Neural crest cell (in vitro differentiated cells): Measurements from ENCODE around the gene SLC6A7. TPM values are rescaled to one million over a fixed set of nuclear protein-coding genes. Genes with fewer than 3 reads are reported as not detected.

Source experiments
- DNase-seq: peaks from one replicate; pipeline ENCODE4 v3.0.0; 2021; ENCODE audit warnings: low read depth, mixed read lengths, low spot score
- H3K27ac Mint-ChIP-seq: one replicate; pipeline ENCODE4 v1.8.0; 2021; ENCODE audit warnings: mild to moderate bottlenecking, mixed read lengths; ENCODE audit not compliant: unreplicated experiment
- H3K27me3 Mint-ChIP-seq: 2 replicates; pipeline ENCODE4 v1.8.0; 2021; ENCODE audit warnings: low read depth, mild to moderate bottlenecking, mixed read lengths
- H3K36me3 Mint-ChIP-seq: 2 replicates; pipeline ENCODE4 v1.8.0; 2021; ENCODE audit warnings: low read depth, mild to moderate bottlenecking, mixed read lengths
- H3K4me1 Mint-ChIP-seq: 2 replicates; pipeline ENCODE4 v1.8.0; 2021; ENCODE audit warnings: mixed read lengths
- H3K4me3 Mint-ChIP-seq: one replicate; pipeline ENCODE4 v1.8.0; 2021; ENCODE audit warnings: mild to moderate bottlenecking, mixed read lengths
- H3K9me3 Mint-ChIP-seq: 2 replicates; pipeline ENCODE4 v1.8.0; 2021; ENCODE audit warnings: mixed read lengths
- CTCF ChIP-seq: fragments of 200-600 bp; sonication (generic); conservative IDR thresholded peaks from 2 replicates; pipeline ENCODE4 v1.5.0; 2021; ENCODE audit warnings: antibody characterized with exemption, mild to moderate bottlenecking
- total RNA-seq: library from RNA; stranded (reverse); gene quantifications from 2 replicates; pipeline ENCODE4 v1.2.1, GENCODE V29; 2021

The SLC6A7 gene
- total RNA-seq, 1 donor from 2014 or later: not detected

DNA sequence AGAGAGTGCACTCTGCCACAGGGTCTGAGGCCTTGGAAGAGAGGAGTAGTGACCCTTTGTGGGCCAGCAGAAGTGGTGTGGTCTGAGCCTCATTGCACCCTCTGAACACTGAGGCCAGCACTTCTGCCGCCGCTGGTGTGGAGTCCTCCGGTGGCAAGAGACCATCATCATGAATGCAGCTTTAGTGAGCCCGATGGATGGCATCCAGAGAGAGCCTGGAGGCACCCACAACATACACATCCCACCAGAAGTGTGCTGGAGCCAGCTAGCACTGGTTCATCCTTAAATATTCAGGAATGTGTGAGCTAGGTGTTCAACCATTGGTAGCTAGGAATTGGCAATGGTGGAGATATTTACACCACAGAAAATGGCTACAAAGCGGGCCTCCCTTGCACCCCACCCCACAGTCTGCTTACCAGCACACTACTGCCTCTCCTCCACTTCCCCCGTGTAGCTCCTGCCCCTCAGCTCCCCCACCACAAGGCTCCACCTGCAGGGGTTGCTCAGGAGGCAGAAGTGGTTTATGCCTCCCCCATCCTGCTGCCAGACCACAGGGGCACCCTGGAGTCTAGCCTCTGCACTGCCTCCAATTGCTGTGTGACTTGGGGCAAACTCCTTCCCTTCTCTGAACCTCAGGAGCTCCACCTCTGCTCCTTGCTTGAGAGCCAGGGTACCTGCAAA lies 16.4 kb downstream of the SLC6A7 start:
- no peak for TF ChIP-seq CTCF
- Mint-ChIP-seq H3K4me3 (no peak overlapping the region), H3K27ac (no peak overlapping the region), H3K36me3 (no peaks in the 10 kb centered on the region), H3K9me3 (no peaks in the 10 kb centered on the region), H3K4me1 (peaks cover 5% of the 10 kb centered on the region), H3K27me3 (no peaks in the 10 kb centered on the region)
- DNase-seq: no peak

GRCh38 chr5:150206779-150207115 lies 16.9 kb downstream of the SLC6A7 start:
- DNase-seq: no peak
- Mint-ChIP-seq H3K27ac (no peak overlapping the region), H3K27me3 (no peaks in the 10 kb centered on the region), H3K4me1 (peaks cover 6% of the 10 kb centered on the region), H3K36me3 (no peaks in the 10 kb centered on the region), H3K4me3 (no peak overlapping the region), H3K9me3 (no peaks in the 10 kb centered on the region)
- no peak for TF ChIP-seq CTCF

GRCh38 chr5:150208187-150209098 lies 18.6 kb downstream of the SLC6A7 start:
- DNase-seq: no peak
- Mint-ChIP-seq H3K27me3 (no peaks in the 10 kb centered on the region), H3K27ac (no peak overlapping the region), H3K4me1 (peaks cover 6% of the 10 kb centered on the region), H3K9me3 (no peaks in the 10 kb centered on the region), H3K4me3 (no peak overlapping the region), H3K36me3 (no peaks in the 10 kb centered on the region)
- TF ChIP-seq CTCF: no peak

DNA sequence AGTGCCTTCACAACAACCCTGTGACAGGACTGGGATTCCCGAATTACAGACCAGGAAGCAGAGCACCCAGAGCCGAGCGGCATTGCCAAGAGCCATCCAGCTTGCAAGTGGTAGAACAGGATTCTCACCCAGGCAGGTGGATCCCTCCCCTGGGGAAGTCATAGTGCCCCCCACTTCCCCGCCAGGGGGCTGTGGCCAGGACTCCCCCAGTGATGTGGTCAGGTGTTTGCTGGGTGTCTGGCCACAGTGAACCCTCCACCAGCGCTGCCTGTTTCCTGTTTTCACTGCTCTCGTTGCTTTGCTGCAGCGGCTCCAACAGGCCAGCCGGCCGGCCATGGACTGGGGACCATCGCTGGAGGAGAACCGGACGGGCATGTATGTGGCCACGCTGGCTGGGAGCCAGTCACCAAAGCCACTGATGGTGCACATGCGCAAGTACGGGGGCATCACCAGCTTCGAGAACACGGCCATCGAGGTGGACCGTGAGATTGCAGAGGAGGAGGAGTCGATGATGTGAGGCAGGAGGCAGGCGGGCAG lies 19.3 kb downstream of the SLC6A7 start:
- no peaks in the 10 kb centered on the region for H3K36me3 Mint-ChIP-seq
- peaks cover 6% of the 10 kb centered on the region for H3K4me1 Mint-ChIP-seq
- H3K4me3 Mint-ChIP-seq: no peak overlapping the region
- no peak overlapping the region for H3K27ac Mint-ChIP-seq
- no peaks in the 10 kb centered on the region for H3K27me3 Mint-ChIP-seq
- no peaks in the 10 kb centered on the region for H3K9me3 Mint-ChIP-seq
- DNase-seq: no peak
- TF ChIP-seq CTCF: no peak

GRCh38 chr5:150210644-150211043 lies 20.8 kb downstream of the SLC6A7 start:
- Mint-ChIP-seq H3K9me3 (no peaks in the 10 kb centered on the region), H3K4me1 (peaks cover 6% of the 10 kb centered on the region), H3K27me3 (no peaks in the 10 kb centered on the region), H3K4me3 (no peak overlapping the region), H3K36me3 (no peaks in the 10 kb centered on the region), H3K27ac (peak overlapping the region; percentile 62)
- no peak for DNase-seq
- no peak for TF ChIP-seq CTCF
